ENCODE results near the gene PARP16.

PARP16 gene

GRCh38 chr15:65212097-65212496 is 74.6 kb downstream of the PARP16 start:
- H3K9ac ChIP-seq (ENCODE audit: insufficient read length), result no peak overlapping the region
- H3K36me3 ChIP-seq (ENCODE audit: insufficient read depth, low read length), result no peaks in the 10 kb centered on the region
- no peak overlapping the region for H3K4me3 ChIP-seq
- H3K9me3 ChIP-seq (ENCODE audit: low read depth, low read length), result no peaks in the 10 kb centered on the region
- no peak for TF ChIP-seq FOXP2 (optimal IDR thresholded peaks at IDR 0.05; ENCODE audit: control extremely low read depth, extremely low read length, insufficient read depth)
- TF ChIP-seq POLR2AphosphoS5 (IDR thresholded peaks at IDR 0.05; ENCODE audit: borderline replicate concordance, low read depth, low read length), result no peak
- TF ChIP-seq EZH2 (IDR thresholded peaks at IDR 0.05), result no peak
- no peak overlapping the region for H3K27ac ChIP-seq
- DNase-seq (ENCODE audit: low read depth, low spot score), result no peak

GRCh38 chr15:65211482-65211982 is 75.2 kb downstream of the PARP16 start:
- no peak for DNase-seq (ENCODE audit: low read depth, low spot score)
- Histone ChIP-seq H3K9me3 (ENCODE audit: low read depth, low read length) (no peaks in the 10 kb centered on the region), H3K36me3 (ENCODE audit: insufficient read depth, low read length) (no peaks in the 10 kb centered on the region), H3K4me3 (no peak overlapping the region), H3K9ac (ENCODE audit: insufficient read length) (no peak overlapping the region), H3K27ac (no peak overlapping the region)
- no peak for TF ChIP-seq FOXP2 (optimal IDR thresholded peaks at IDR 0.05; ENCODE audit: control extremely low read depth, extremely low read length, insufficient read depth)
- no peak for TF ChIP-seq POLR2AphosphoS5 (IDR thresholded peaks at IDR 0.05; ENCODE audit: borderline replicate concordance, low read depth, low read length)
- TF ChIP-seq EZH2 (IDR thresholded peaks at IDR 0.05), result no peak

GRCh38 chr15:65210770-65211481 is 75.8 kb downstream of the PARP16 start, which contains the start of gene CILP:
Gene CILP, minus strand, starts transcription at chr15:65211473. Its CDS starts 1,718 bp downstream, at chr15:65209755.
- Histone ChIP-seq H3K27ac (no peak within 1 kb of the TSS), H3K4me3 (no peak within 1 kb of the TSS), H3K9me3 (ENCODE audit: low read depth, low read length) (no peaks in the 10 kb centered on the region), H3K36me3 (ENCODE audit: insufficient read depth, low read length) (no peaks in the 10 kb centered on the region), H3K9ac (ENCODE audit: insufficient read length) (no peak within 1 kb of the TSS)
- no peak for DNase-seq (ENCODE audit: low read depth, low spot score)
- no peak for TF ChIP-seq FOXP2 (optimal IDR thresholded peaks at IDR 0.05; ENCODE audit: control extremely low read depth, extremely low read length, insufficient read depth)

- no peak overlapping the region for H3K27ac ChIP-seq
- H3K36me3 ChIP-seq (ENCODE audit: insufficient read depth, low read length), result no peaks in the 10 kb centered on the region
- H3K9me3 ChIP-seq (ENCODE audit: low read depth, low read length), result no peaks in the 10 kb centered on the region
- no peak for DNase-seq (ENCODE audit: low read depth, low spot score)
- H3K4me3 ChIP-seq, result no peak overlapping the region
- H3K9ac ChIP-seq (ENCODE audit: insufficient read length), result no peak overlapping the region
- no peak for TF ChIP-seq FOXP2 (optimal IDR thresholded peaks at IDR 0.05; ENCODE audit: control extremely low read depth, extremely low read length, insufficient read depth)
- TF ChIP-seq EZH2 (IDR thresholded peaks at IDR 0.05), result no peak
- TF ChIP-seq POLR2AphosphoS5 (IDR thresholded peaks at IDR 0.05; ENCODE audit: borderline replicate concordance, low read depth, low read length), result no peak
Measured at GRCh38 chr15:65209701-65210643, 76.7 kb downstream of the PARP16 start.

GRCh38 chr15:65208647-65209046 is 78.0 kb downstream of the PARP16 start:
- TF ChIP-seq EZH2 (IDR thresholded peaks at IDR 0.05), result no peak
- no peak for TF ChIP-seq POLR2AphosphoS5 (IDR thresholded peaks at IDR 0.05; ENCODE audit: borderline replicate concordance, low read depth, low read length)
- no peak for TF ChIP-seq FOXP2 (optimal IDR thresholded peaks at IDR 0.05; ENCODE audit: control extremely low read depth, extremely low read length, insufficient read depth)
- H3K27ac ChIP-seq, result no peak overlapping the region
- DNase-seq (ENCODE audit: low read depth, low spot score), result no peak
- no peaks in the 10 kb centered on the region for H3K9me3 ChIP-seq (ENCODE audit: low read depth, low read length)
- no peak overlapping the region for H3K4me3 ChIP-seq
- H3K36me3 ChIP-seq (ENCODE audit: insufficient read depth, low read length), result no peaks in the 10 kb centered on the region
- H3K9ac ChIP-seq (ENCODE audit: insufficient read length), result no peak overlapping the region
